ENCODE measurements around the gene NOP14.

DNA sequence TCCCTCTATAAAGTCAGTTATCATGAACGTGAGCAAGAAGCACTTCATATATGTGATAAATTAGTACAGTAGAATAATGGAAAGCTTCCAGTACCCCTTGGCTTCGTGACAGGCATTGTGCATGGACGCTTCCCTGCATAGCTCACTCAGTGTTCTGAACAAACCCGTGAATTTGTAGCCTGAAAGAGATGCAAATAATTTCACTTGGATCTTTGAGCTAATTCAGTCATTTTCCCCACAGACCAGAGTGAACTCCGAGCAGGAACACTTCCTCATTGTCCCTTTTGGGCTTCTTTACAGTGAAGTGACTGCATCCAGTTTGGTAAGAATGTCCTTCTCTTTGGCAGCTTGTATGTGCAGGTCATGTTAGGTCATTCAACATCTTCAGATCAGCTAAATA lies 69.4 kb downstream of the NOP14 start:
- TF ChIP-seq, protein P1, sequence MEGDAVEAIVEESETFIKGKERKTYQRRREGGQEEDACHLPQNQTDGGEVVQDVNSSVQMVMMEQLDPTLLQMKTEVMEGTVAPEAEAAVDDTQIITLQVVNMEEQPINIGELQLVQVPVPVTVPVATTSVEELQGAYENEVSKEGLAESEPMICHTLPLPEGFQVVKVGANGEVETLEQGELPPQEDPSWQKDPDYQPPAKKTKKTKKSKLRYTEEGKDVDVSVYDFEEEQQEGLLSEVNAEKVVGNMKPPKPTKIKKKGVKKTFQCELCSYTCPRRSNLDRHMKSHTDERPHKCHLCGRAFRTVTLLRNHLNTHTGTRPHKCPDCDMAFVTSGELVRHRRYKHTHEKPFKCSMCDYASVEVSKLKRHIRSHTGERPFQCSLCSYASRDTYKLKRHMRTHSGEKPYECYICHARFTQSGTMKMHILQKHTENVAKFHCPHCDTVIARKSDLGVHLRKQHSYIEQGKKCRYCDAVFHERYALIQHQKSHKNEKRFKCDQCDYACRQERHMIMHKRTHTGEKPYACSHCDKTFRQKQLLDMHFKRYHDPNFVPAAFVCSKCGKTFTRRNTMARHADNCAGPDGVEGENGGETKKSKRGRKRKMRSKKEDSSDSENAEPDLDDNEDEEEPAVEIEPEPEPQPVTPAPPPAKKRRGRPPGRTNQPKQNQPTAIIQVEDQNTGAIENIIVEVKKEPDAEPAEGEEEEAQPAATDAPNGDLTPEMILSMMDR (IDR thresholded peaks at IDR 0.05; ENCODE audit: control extremely low read depth in 1 of 3, insufficient read depth in 1 of 3, low read depth in 1 of 3, low read length in 3 of 3), result no peak
- no peak for TF ChIP-seq SIN3A (conservative IDR thresholded peaks at IDR 0.05 in 1 of 2, IDR thresholded peaks at IDR 0.05 in 1 of 2; ENCODE audit: low read depth in 1 of 2, low read length in 2 of 2)
- no peak for TF ChIP-seq EP300 (IDR thresholded peaks at IDR 0.05; ENCODE audit: borderline replicate concordance in 1 of 2, low read depth in 2 of 2, low read length in 2 of 2)
- TF ChIP-seq ZNF274 (IDR thresholded peaks at IDR 0.05; ENCODE audit: borderline replicate concordance, extremely low read depth, low read length), result no peak
- no peak for TF ChIP-seq GABPA (IDR thresholded peaks at IDR 0.05; ENCODE audit: borderline replicate concordance, insufficient read depth, low read length)
- no peak for TF ChIP-seq POLR2A (IDR thresholded peaks at IDR 0.05; ENCODE audit: control extremely low read depth in 1 of 2, low read depth in 2 of 2, low read length in 2 of 2)
- TF ChIP-seq ATF2 (IDR thresholded peaks at IDR 0.05; ENCODE audit: low read length), result no peak
- TF ChIP-seq SP2 (IDR thresholded peaks at IDR 0.05; ENCODE audit: low read length), result no peak
- TF ChIP-seq EZH2 (IDR thresholded peaks at IDR 0.05; ENCODE audit: low read depth, low read length, severe bottlenecking), result no peak
- TF ChIP-seq RFX5 (IDR thresholded peaks at IDR 0.05; ENCODE audit: borderline replicate concordance, low read depth, low read length), result no peak
- TF ChIP-seq RAD21 (IDR thresholded peaks at IDR 0.05 in 1 of 2, conservative IDR thresholded peaks at IDR 0.05 in 1 of 2; ENCODE audit: low read depth in 2 of 2, low read length in 2 of 2), result no peak
- TF ChIP-seq, protein P2, sequence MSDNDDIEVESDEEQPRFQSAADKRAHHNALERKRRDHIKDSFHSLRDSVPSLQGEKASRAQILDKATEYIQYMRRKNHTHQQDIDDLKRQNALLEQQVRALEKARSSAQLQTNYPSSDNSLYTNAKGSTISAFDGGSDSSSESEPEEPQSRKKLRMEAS (IDR thresholded peaks at IDR 0.05), result no peak
- no peak for TF ChIP-seq CEBPB (IDR thresholded peaks at IDR 0.05; ENCODE audit: low read depth, low read length)
